Glutamatergic neuron (in vitro differentiated cells): ENCODE results near the gene FSTL5. TPM values are rescaled to one million over a fixed set of nuclear protein-coding genes. Genes with fewer than 3 reads are reported as not detected.

Source experiments
- DNase-seq: peaks from one replicate; pipeline ENCODE4 v3.0.0; 2022
- H3K27ac Mint-ChIP-seq: one replicate; pipeline ENCODE4 v1.8.0; 2020; ENCODE audit warnings: mild to moderate bottlenecking, mixed read lengths, inconsistent platforms; ENCODE audit not compliant: unreplicated experiment
- H3K27me3 Mint-ChIP-seq: one replicate; pipeline ENCODE4 v1.8.0; 2020; ENCODE audit warnings: mild to moderate bottlenecking, moderate library complexity, mixed read lengths, inconsistent platforms; ENCODE audit not compliant: unreplicated experiment
- H3K36me3 Mint-ChIP-seq: one replicate; pipeline ENCODE4 v1.8.0; 2020; ENCODE audit warnings: mild to moderate bottlenecking, mixed read lengths, inconsistent platforms; ENCODE audit not compliant: unreplicated experiment
- H3K4me1 Mint-ChIP-seq: one replicate; pipeline ENCODE4 v1.8.0; 2020; ENCODE audit warnings: mild to moderate bottlenecking, low read depth, mixed read lengths, inconsistent platforms; ENCODE audit not compliant: unreplicated experiment
- H3K4me3 Mint-ChIP-seq: one replicate; pipeline ENCODE4 v1.8.0; 2020; ENCODE audit warnings: mild to moderate bottlenecking, mixed read lengths, inconsistent platforms; ENCODE audit not compliant: unreplicated experiment
- H3K9me3 Mint-ChIP-seq: one replicate; pipeline ENCODE4 v1.8.0; 2020; ENCODE audit warnings: mild to moderate bottlenecking, moderate library complexity, mixed read lengths, inconsistent platforms; ENCODE audit not compliant: unreplicated experiment
- CTCF ChIP-seq: fragments of 200-600 bp; sonication (generic); IDR thresholded peaks from one replicate; pipeline ENCODE4 v1.5.0; 2021; ENCODE audit not compliant: partially characterized antibody, unreplicated experiment
- total RNA-seq: library from RNA; stranded (reverse); fragmentation: NEBNext Ultra II Directional; extraction: Animal tissue kit (Norgen Biotek cat#: 25700); gene quantifications from one replicate; pipeline ENCODE4 v1.2.1, GENCODE V29; 2021; ENCODE audit not compliant: unreplicated experiment

The FSTL5 gene
- total RNA-seq, 1 donor from 2014 or later = 9.2 TPM

GRCh38 chr4:161336621-161337020, 827.2 kb downstream of the FSTL5 start:
- TF ChIP-seq CTCF = no peak
- Mint-ChIP-seq H3K4me3 (no peak overlapping the region), H3K36me3 (no peaks in the 10 kb centered on the region), H3K4me1 (no peaks in the 10 kb centered on the region), H3K27ac (no peak overlapping the region), H3K27me3 (no peaks in the 10 kb centered on the region), H3K9me3 (no peaks in the 10 kb centered on the region)
- DNase-seq = no peak

DNA sequence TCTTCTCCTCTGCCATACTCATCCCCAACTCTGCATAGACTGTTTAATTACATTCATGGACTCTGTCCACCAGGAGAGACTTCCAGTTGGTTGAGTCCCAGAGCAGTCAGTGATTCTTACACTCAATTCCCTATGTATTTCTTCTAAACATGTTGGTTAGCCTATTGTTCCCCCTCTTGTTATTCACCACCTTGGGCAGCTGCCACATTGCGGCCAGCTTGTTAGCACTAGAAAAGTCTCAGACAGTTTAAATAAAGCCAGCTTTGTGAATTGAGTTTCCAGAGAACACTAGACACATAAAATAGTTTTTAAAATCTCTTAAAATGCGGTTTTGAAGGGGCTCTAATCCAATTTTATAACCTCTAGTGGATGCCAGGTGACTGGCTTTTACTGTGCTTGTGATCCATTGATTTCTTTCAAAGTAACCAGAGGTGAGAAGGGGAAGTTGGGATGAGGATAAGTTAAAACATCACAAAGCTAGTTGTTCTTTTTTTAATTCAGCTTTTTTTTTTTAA, 827.7 kb downstream of the FSTL5 start:
- H3K9me3 Mint-ChIP-seq = no peaks in the 10 kb centered on the region
- no peak for DNase-seq
- no peak for TF ChIP-seq CTCF
- H3K27ac Mint-ChIP-seq = no peak overlapping the region
- no peaks in the 10 kb centered on the region for H3K36me3 Mint-ChIP-seq
- H3K27me3 Mint-ChIP-seq = no peaks in the 10 kb centered on the region
- no peaks in the 10 kb centered on the region for H3K4me1 Mint-ChIP-seq
- H3K4me3 Mint-ChIP-seq = no peak overlapping the region
